GM18511 (cell line): ENCODE measurements around the gene KIF13A.
"Not testable (repeated sequence)": the region's sequence is repeated elsewhere in the genome, so short reads cannot be mapped to it uniquely, and the experiment has no call there.

Experiments used
- ATAC-seq: cut with Tn5 transposase; IDR thresholded peaks from one replicate; pipeline ENCODE4 v1.9.1; 2021; ENCODE audit warnings: mild to moderate bottlenecking, moderate library complexity; ENCODE audit not compliant: unreplicated experiment

Gene KIF13A

GRCh38 chr6:17987447-17987696 lies at the start of gene KIF13A:
KIF13A (minus strand) TSS chr6:17987635; CDS start chr6:17987463, 172 bp downstream.
- ATAC-seq: peak; percentile 34

- ATAC-seq: no peak
Measured at GRCh38 chr6:18036781-18037180, 49.3 kb upstream of the KIF13A start.

- ATAC-seq: no peak
Measured at GRCh38 chr6:18035330-18035854, 48.0 kb upstream of the KIF13A start.

- no peak for ATAC-seq
Measured at GRCh38 chr6:18034798-18035202, 47.4 kb upstream of the KIF13A start.

GRCh38 chr6:18031680-18032256 lies 44.3 kb upstream of the KIF13A start:
- ATAC-seq: no peak

- no peak for ATAC-seq
Measured at GRCh38 chr6:18031189-18031588, 43.8 kb upstream of the KIF13A start.

- no peak for ATAC-seq
Measured at GRCh38 chr6:18028332-18028731, 40.9 kb upstream of the KIF13A start.

- no peak for ATAC-seq
Measured at GRCh38 chr6:18025596-18025995, 38.2 kb upstream of the KIF13A start.

GRCh38 chr6:18024876-18025275 lies 37.4 kb upstream of the KIF13A start:
- no peak for ATAC-seq

GRCh38 chr6:18023891-18024290 lies 36.5 kb upstream of the KIF13A start:
- ATAC-seq: no peak

- ATAC-seq: no peak
Measured at GRCh38 chr6:18022398-18023231, 35.2 kb upstream of the KIF13A start.

GRCh38 chr6:18021166-18021850 lies 33.9 kb upstream of the KIF13A start:
- no peak for ATAC-seq

GRCh38 chr6:18020545-18020944 lies 33.1 kb upstream of the KIF13A start:
- not testable (repeated sequence) for ATAC-seq

GRCh38 chr6:18019539-18020534 lies 32.4 kb upstream of the KIF13A start:
- no peak for ATAC-seq

GRCh38 chr6:18019133-18019532 lies 31.7 kb upstream of the KIF13A start:
- ATAC-seq: not testable (repeated sequence)

- ATAC-seq: no peak
Measured at GRCh38 chr6:18016698-18017097, 29.3 kb upstream of the KIF13A start.

GRCh38 chr6:18016133-18016532 lies 28.7 kb upstream of the KIF13A start:
- no peak for ATAC-seq

GRCh38 chr6:18011287-18011686 lies 23.9 kb upstream of the KIF13A start:
- ATAC-seq: no peak

GRCh38 chr6:18010540-18010939 lies 23.1 kb upstream of the KIF13A start:
- ATAC-seq: not testable (repeated sequence)

GRCh38 chr6:18004256-18004985 lies 17.0 kb upstream of the KIF13A start:
- ATAC-seq: no peak
